ENCODE measurements around the gene CACNA1G. TPM values are rescaled to one million over a fixed set of nuclear protein-coding genes. Genes with fewer than 3 reads are reported as not detected.

The CACNA1G gene
- total RNA-seq, 1 experiment from 2014 or later = 0.04 TPM

DNA sequence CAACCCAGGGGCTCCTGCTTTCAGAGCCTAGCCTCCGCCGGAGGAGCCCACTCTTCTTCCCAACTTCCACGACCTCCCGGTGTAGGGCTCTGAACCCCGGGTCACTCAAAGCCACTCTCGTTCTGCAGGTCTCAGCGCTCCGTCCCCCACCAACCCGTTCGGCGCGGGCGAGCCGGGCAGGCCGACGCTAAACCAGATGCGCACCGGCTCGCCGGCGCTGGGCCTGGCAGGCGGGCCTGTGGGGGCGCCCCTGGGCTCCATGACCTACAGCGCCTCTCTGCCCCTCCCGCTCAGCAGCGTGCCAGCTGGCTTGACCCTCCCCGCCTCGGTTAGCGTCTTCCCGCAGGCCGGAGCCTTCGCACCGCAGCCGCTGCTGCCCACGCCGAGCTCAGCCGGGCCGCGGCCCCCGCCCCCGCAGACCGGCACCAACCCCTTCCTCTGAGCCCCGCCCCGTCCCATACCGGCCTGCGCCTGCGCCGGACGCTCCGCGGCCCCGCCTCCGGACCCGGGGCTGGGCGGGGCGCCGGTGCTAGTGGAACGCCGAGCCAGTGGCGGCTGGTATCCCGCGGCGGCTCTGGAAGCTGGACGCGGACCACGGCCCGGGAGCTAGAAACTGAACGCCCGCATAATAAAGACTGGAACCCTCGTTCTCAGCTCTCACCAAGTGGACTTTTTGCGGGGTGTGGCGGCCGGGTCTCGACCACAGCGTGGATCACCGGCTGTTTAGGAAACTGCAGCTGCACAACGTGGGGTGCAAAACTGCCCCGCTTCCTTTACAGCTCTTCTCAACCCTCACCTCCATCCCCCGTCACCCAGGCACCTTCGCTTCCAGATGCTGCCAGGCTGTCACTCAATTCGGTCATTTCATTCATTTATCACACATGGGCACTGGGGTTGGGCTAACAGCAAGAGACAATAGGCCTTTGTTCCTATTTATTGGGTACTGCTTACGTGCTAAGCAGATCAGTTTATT lies 18.5 kb upstream of the CACNA1G start:
- CTCF ChIA-PET = interaction anchor here (0.6 to 1.2 kb wide), 4 partner anchors 63 to 154 kb away, joined by 3 to 7 read pairs (median 4); no protein-coding TSS in a partner anchor
- H3K4me1 ChIP-seq (ENCODE audit: insufficient read depth, low read length) = peaks cover 25% of the 10 kb centered on the region

GRCh38 chr17:50542795-50543774 lies 17.4 kb upstream of the CACNA1G start:
- no peaks in the 10 kb centered on the region for H3K27me3 ChIP-seq (ENCODE audit: low read length)
- no peaks in the 10 kb centered on the region for H3F3A ChIP-seq (ENCODE audit: low read length, unreplicated experiment)
- H3K4me1 ChIP-seq (ENCODE audit: insufficient read depth, low read length) = peaks cover 34% of the 10 kb centered on the region
- TF ChIP-seq EZH2 (IDR thresholded peaks at IDR 0.05; ENCODE audit: low read length, unreplicated experiment) (no peak), EZH2phosphoT487 (IDR thresholded peaks at IDR 0.05; ENCODE audit: borderline replicate concordance, low read length) (no peak)
- TF ChIP-seq, protein P1, sequence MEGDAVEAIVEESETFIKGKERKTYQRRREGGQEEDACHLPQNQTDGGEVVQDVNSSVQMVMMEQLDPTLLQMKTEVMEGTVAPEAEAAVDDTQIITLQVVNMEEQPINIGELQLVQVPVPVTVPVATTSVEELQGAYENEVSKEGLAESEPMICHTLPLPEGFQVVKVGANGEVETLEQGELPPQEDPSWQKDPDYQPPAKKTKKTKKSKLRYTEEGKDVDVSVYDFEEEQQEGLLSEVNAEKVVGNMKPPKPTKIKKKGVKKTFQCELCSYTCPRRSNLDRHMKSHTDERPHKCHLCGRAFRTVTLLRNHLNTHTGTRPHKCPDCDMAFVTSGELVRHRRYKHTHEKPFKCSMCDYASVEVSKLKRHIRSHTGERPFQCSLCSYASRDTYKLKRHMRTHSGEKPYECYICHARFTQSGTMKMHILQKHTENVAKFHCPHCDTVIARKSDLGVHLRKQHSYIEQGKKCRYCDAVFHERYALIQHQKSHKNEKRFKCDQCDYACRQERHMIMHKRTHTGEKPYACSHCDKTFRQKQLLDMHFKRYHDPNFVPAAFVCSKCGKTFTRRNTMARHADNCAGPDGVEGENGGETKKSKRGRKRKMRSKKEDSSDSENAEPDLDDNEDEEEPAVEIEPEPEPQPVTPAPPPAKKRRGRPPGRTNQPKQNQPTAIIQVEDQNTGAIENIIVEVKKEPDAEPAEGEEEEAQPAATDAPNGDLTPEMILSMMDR (conservative IDR thresholded peaks at IDR 0.05; ENCODE audit: low read depth, low read length) = no peak
- CTCF ChIA-PET = interaction anchor here (1.0 to 1.2 kb wide), 3 partner anchors 64 to 152 kb away, joined by 3 to 7 read pairs (median 5); no protein-coding TSS in a partner anchor
- H3K9me2 ChIP-seq (replicated peaks; ENCODE audit: low read length) = no peaks in the 10 kb centered on the region
- H3K36me3 ChIP-seq (ENCODE audit: low read depth, low read length) = no peaks in the 10 kb centered on the region; the same call in 1 of the 2 replicates
- H3K79me2 ChIP-seq (ENCODE audit: low read length) = peaks cover 9% of the 10 kb centered on the region
- DNase-seq = peak; percentile 75
- H3K9ac ChIP-seq (ENCODE audit: low read length) = peak overlapping the region; percentile 81
- peak overlapping the region; percentile 82; the same call in 1 of the 2 replicates for H2AFZ ChIP-seq (ENCODE audit: low read length)
- POLR2A ChIA-PET (ENCODE audit: unreplicated experiment) = interaction anchor here (0.6 kb wide), 1 partner anchor 130 kb away, joined by 4 read pairs; no protein-coding TSS in a partner anchor
- H3K4me2 ChIP-seq (ENCODE audit: low read length) = peak overlapping the region; percentile 89
- H3K27ac ChIP-seq (ENCODE audit: low read length) = peak overlapping the region; percentile 84
- BruUV-seq (replicated peaks) = no TSS peak
- no peaks in the 10 kb centered on the region for H4K20me1 ChIP-seq (ENCODE audit: low read length)
- no peaks in the 10 kb centered on the region for H3K9me3 ChIP-seq (ENCODE audit: low read length)
- intact Hi-C loops (cut with micrococcal nuclease) = loop anchor here (1.0 kb wide), 1 partner anchor 61 kb away; no protein-coding TSS in a partner anchor
- H3K4me3 ChIP-seq (ENCODE audit: low read length) = peak overlapping the region; percentile 71
- peak; percentile 28 for ATAC-seq

More for the DNA sequence above, 18.5 kb upstream of the CACNA1G start:
- intact Hi-C loops (cut with micrococcal nuclease) = loop anchor here (1.0 kb wide), 1 partner anchor 60 kb away; no protein-coding TSS in a partner anchor
- H3K4me3 ChIP-seq (ENCODE audit: low read length) = peak overlapping the region; percentile 71
- peak overlapping the region; percentile 89 for H3K4me2 ChIP-seq (ENCODE audit: low read length)
- no peaks in the 10 kb centered on the region for H3K9me3 ChIP-seq (ENCODE audit: low read length)
- DNase-seq (peak; percentile 92), ATAC-seq (peak; percentile 70)
- no peaks in the 10 kb centered on the region for H3K9me2 ChIP-seq (replicated peaks; ENCODE audit: low read length)
- peak overlapping the region; percentile 82 for H2AFZ ChIP-seq (ENCODE audit: low read length)
- H4K20me1 ChIP-seq (ENCODE audit: low read length) = no peaks in the 10 kb centered on the region
- TF ChIP-seq, protein P1 (conservative IDR thresholded peaks at IDR 0.05; ENCODE audit: low read depth, low read length) = peak; percentile 34; the same call in 1 of the 2 replicates
- TF ChIP-seq EZH2phosphoT487 (IDR thresholded peaks at IDR 0.05; ENCODE audit: borderline replicate concordance, low read length) = no peak
- TF ChIP-seq EZH2 (IDR thresholded peaks at IDR 0.05; ENCODE audit: low read length, unreplicated experiment) = no peak
- no peaks in the 10 kb centered on the region for H3K27me3 ChIP-seq (ENCODE audit: low read length)
- POLR2A ChIA-PET (ENCODE audit: unreplicated experiment) = interaction anchor here (0.6 to 0.7 kb wide), 3 partner anchors 155 to 184 kb away, joined by 3 read pairs; no protein-coding TSS in a partner anchor
- BruUV-seq (replicated peaks) = TSS peak; percentile 84
- no peaks in the 10 kb centered on the region for H3F3A ChIP-seq (ENCODE audit: low read length, unreplicated experiment)
- no peaks in the 10 kb centered on the region for H3K79me2 ChIP-seq (ENCODE audit: low read length)
- H3K36me3 ChIP-seq (ENCODE audit: low read depth, low read length) = peaks cover 2% of the 10 kb centered on the region; the same call in 1 of the 2 replicates
- peak overlapping the region; percentile 81 for H3K9ac ChIP-seq (ENCODE audit: low read length)
- peak overlapping the region; percentile 84 for H3K27ac ChIP-seq (ENCODE audit: low read length)

Data from PC-3 (cell line).